ENCODE measurements around the gene SLC1A3.

Gene SLC1A3

GRCh38 chr5:36644727-36645126 lies 38.3 kb downstream of the SLC1A3 start:
- no peak for DNase-seq (ENCODE audit: low read depth in 2 of 2)
- no peak overlapping the region for H3K4me3 ChIP-seq (replicated peaks in 1 of 2; ENCODE audit: low read depth in 2 of 2, low read length in 2 of 2)
- no peak for TF ChIP-seq CTCF (IDR thresholded peaks at IDR 0.05; ENCODE audit: low read depth, low read length)

GRCh38 chr5:36646100-36646499 lies 39.7 kb downstream of the SLC1A3 start:
- no peak for TF ChIP-seq CTCF (IDR thresholded peaks at IDR 0.05; ENCODE audit: low read depth, low read length)
- H3K4me3 ChIP-seq (replicated peaks in 1 of 2; ENCODE audit: low read depth in 2 of 2, low read length in 2 of 2): no peak overlapping the region
- DNase-seq (ENCODE audit: low read depth in 2 of 2): no peak

- H3K4me3 ChIP-seq (replicated peaks in 1 of 2; ENCODE audit: low read depth in 2 of 2, low read length in 2 of 2): no peak overlapping the region
- no peak for DNase-seq (ENCODE audit: low read depth in 2 of 2)
- no peak for TF ChIP-seq CTCF (IDR thresholded peaks at IDR 0.05; ENCODE audit: low read depth, low read length)
These were observed 40.2 kb downstream of the SLC1A3 start for GRCh38 chr5:36646507-36647023.

- no peak for TF ChIP-seq CTCF (IDR thresholded peaks at IDR 0.05; ENCODE audit: low read depth, low read length)
- no peak overlapping the region for H3K4me3 ChIP-seq (replicated peaks in 1 of 2; ENCODE audit: low read depth in 2 of 2, low read length in 2 of 2)
- no peak for DNase-seq (ENCODE audit: low read depth in 2 of 2)
These were observed 40.6 kb downstream of the SLC1A3 start for GRCh38 chr5:36647046-36647445.

GRCh38 chr5:36648426-36648825 lies 42.0 kb downstream of the SLC1A3 start:
- DNase-seq (ENCODE audit: low read depth in 2 of 2): no peak
- TF ChIP-seq CTCF (IDR thresholded peaks at IDR 0.05; ENCODE audit: low read depth, low read length): no peak
- H3K4me3 ChIP-seq (replicated peaks in 1 of 2; ENCODE audit: low read depth in 2 of 2, low read length in 2 of 2): no peak overlapping the region

GRCh38 chr5:36651761-36652685 lies 45.6 kb downstream of the SLC1A3 start:
- DNase-seq (ENCODE audit: low read depth in 2 of 2): no peak
- TF ChIP-seq CTCF (IDR thresholded peaks at IDR 0.05; ENCODE audit: low read depth, low read length): no peak
- H3K4me3 ChIP-seq (replicated peaks in 1 of 2; ENCODE audit: low read depth in 2 of 2, low read length in 2 of 2): no peak overlapping the region
